C4-2B (cell line): ENCODE results near the gene CERS5.
"Not testable (repeated sequence)": the region's sequence is repeated elsewhere in the genome, so short reads cannot be mapped to it uniquely, and the experiment has no call there.

Source experiments
- H3K27ac ChIP-seq: fragments of 450-650 bp; 2 replicates; pipeline ENCODE4 v1.5.1; 2017
- CTCF ChIP-seq: fragments of 450-650 bp; conservative IDR thresholded peaks from 2 replicates; pipeline ENCODE4 v1.5.1; 2017; ENCODE audit warnings: mild to moderate bottlenecking
- ZFX ChIP-seq: fragments of 450-650 bp; IDR thresholded peaks from 2 replicates; pipeline ENCODE4 v1.6.1; 2017

CERS5 gene

GRCh38 chr12:50174971-50175715 lies 8.0 kb upstream of the CERS5 start:
- H3K27ac ChIP-seq, result no peak overlapping the region
- TF ChIP-seq ZFX (no peak), CTCF (peak; percentile 84)

GRCh38 chr12:50166799-50167048 lies 445 bp downstream of the CERS5 start:
- peak; percentile 25; the same call in 1 of the 2 replicates for TF ChIP-seq ZFX
- no peak for TF ChIP-seq CTCF
- peak overlapping the region; percentile 74 for H3K27ac ChIP-seq

- TF ChIP-seq CTCF (no peak), ZFX (no peak)
- H3K27ac ChIP-seq, result no peak overlapping the region
These were observed 2.2 kb downstream of the CERS5 start for GRCh38 chr12:50164963-50165362.

DNA sequence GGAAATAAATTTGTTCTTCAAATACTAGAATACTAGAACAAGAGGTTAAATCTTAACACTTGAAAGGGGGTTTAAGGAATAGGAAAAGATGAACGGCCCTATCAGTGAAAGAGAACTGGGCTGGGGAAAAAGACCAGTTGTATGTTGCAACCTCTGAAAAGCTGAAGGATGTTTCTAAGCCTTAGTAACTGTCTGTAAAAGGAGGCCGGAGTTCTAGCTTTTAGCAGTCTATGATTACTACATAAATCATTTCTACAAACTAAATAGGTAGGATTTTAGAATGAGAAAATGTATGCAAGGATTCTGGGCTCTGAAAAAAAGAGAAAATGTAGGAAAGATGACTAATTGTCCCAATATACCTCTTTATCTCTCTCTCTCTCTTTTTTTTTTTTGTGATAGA lies 4.9 kb downstream of the CERS5 start:
- no peak for TF ChIP-seq CTCF
- TF ChIP-seq ZFX, result no peak
- H3K27ac ChIP-seq, result no peak overlapping the region

GRCh38 chr12:50160643-50161042 lies 6.5 kb downstream of the CERS5 start:
- H3K27ac ChIP-seq, result no peak overlapping the region
- TF ChIP-seq ZFX (no peak), CTCF (no peak)

GRCh38 chr12:50157259-50157658 lies 9.9 kb downstream of the CERS5 start:
- TF ChIP-seq ZFX, result no peak
- TF ChIP-seq CTCF, result no peak
- H3K27ac ChIP-seq, result no peak overlapping the region

- TF ChIP-seq CTCF (no peak), ZFX (no peak)
- H3K27ac ChIP-seq, result no peak overlapping the region
These were observed 10.5 kb downstream of the CERS5 start for GRCh38 chr12:50156641-50157040.

- H3K27ac ChIP-seq, result not testable (repeated sequence)
These were observed 12.2 kb downstream of the CERS5 start for GRCh38 chr12:50154947-50155346.
